Measurements from ENCODE around the gene MAGEB10. TPM values are rescaled to one million over a fixed set of nuclear protein-coding genes. Genes with fewer than 3 reads are reported as not detected.

Gene MAGEB10, protein sequence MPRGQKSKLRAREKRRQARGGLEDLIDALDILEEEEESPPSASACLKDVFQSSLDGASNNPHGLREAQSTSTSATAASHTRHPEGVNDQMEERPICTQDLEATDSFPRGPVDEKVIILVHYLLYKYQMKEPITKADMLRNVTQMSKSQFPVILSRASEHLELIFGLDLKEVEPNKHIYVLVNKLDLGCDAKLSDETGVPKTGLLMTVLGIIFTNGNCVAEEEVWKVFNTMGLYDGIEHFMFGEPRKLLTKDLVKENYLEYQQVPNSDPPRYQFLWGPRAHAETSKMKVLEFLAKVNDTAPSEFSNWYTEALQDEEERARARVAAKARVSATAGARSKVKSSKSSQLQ
- total RNA-seq (2013): not detected
- polyA plus RNA-seq: not detected
- polyA minus RNA-seq: not detected in 2 replicates
- 0 to 0.15 (median 0) reads per million in 11 experiments for total RNA-seq

DNA sequence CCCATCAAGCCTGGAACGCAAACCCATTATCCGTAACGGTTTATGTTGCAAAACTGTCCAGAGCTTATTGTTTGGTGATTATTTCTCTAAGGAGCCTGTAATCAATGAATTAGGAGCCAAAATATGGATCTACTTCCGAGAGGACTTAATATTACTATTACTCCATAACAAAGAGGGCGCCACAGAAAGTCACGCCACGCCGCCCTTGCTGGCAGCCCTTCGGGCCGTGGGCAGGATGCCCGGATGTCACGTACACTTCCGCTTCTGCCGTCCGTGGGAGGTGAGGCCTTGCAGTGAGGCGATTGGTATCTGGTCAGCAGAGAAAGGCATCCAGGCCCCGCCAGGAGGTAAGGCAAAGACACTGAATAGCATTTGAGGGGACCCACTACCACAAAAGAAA, at the start of gene MAGEB10:
Gene MAGEB10, plus strand, starts transcription at position 301 of the 400 bp plus-strand sequence. CDS start 13,317 bp downstream, outside the sequence.
- Histone ChIP-seq H3K4me2 (replicated peaks; ENCODE audit: extremely low read depth, low read length, poor library complexity, severe bottlenecking) (no peak within 1 kb of the TSS), H3K36me3 (replicated peaks in 1 of 2; ENCODE audit: control insufficient read depth in 1 of 2, insufficient read depth in 2 of 2, low read length in 2 of 2) (no peaks in the 10 kb centered on the region), H3K27me3 (ENCODE audit: control insufficient read depth in 2 of 2, insufficient read depth in 2 of 2, low read length in 2 of 2) (no peaks in the 10 kb centered on the region), H2AFZ (ENCODE audit: insufficient read depth, low read depth, low read length, poor library complexity, severe bottlenecking) (no peak within 1 kb of the TSS), H3K9me3 (replicated peaks in 1 of 2; ENCODE audit: control insufficient read depth in 1 of 2, insufficient read depth in 1 of 2, low read length in 2 of 2) (peaks cover 11 to 20% of the 10 kb centered on the region in 2 donors), H3K27ac (ENCODE audit: low read depth in 1 of 2, low read length in 2 of 2) (no peak within 1 kb of the TSS), H3K4me3 (replicated peaks in 1 of 3; ENCODE audit: low read depth in 2 of 3, low read length in 3 of 3) (no peak within 1 kb of the TSS), H3K4me1 (ENCODE audit: control insufficient read depth in 1 of 2, insufficient read depth in 2 of 2, low read length in 2 of 2) (no peaks in the 10 kb centered on the region), H3K79me2 (ENCODE audit: insufficient read depth, low read length) (no peaks in the 10 kb centered on the region), H3K9ac (ENCODE audit: insufficient read depth, low read length, poor library complexity, severe bottlenecking) (no peak within 1 kb of the TSS), H4K20me1 (ENCODE audit: insufficient read depth, low read length) (no peaks in the 10 kb centered on the region)
- Mint-ChIP-seq H3K9me3 (peaks cover 0 to 18% (median 13%) of the 10 kb centered on the region in 7 donors), H3K27me3 (ENCODE audit: low read depth in 3 of 3) (no peaks in the 10 kb centered on the region), H3K4me1 (no peaks in the 10 kb centered on the region), H3K27ac (no peak within 1 kb of the TSS), H3K36me3 (no peaks in the 10 kb centered on the region), H3K4me3 (no peak within 1 kb of the TSS)
- WGBS (ENCODE audit: insufficient coverage): 87% methylated on average over 6 of the region's 17 CpGs
- TF ChIP-seq CTCF (IDR thresholded peaks at IDR 0.05): no peak
- DNase-seq: no peak
- intact Hi-C loops (cut with micrococcal nuclease): no loop called here

- no peaks in the 10 kb centered on the region for H3K4me1 Mint-ChIP-seq
- peaks cover 0 to 2% (median 0%) of the 10 kb centered on the region in 7 donors for H3K9me3 Mint-ChIP-seq
- Histone ChIP-seq H2AFZ (ENCODE audit: insufficient read depth, low read depth, low read length, poor library complexity, severe bottlenecking) (no peak overlapping the region), H3K36me3 (replicated peaks in 1 of 2; ENCODE audit: control insufficient read depth in 1 of 2, insufficient read depth in 2 of 2, low read length in 2 of 2) (no peaks in the 10 kb centered on the region), H3K4me2 (replicated peaks; ENCODE audit: extremely low read depth, low read length, poor library complexity, severe bottlenecking) (no peak overlapping the region), H3K9ac (ENCODE audit: insufficient read depth, low read length, poor library complexity, severe bottlenecking) (no peak overlapping the region), H3K4me1 (ENCODE audit: control insufficient read depth in 1 of 2, insufficient read depth in 2 of 2, low read length in 2 of 2) (no peaks in the 10 kb centered on the region), H3K79me2 (ENCODE audit: insufficient read depth, low read length) (no peaks in the 10 kb centered on the region), H3K9me3 (replicated peaks in 1 of 2; ENCODE audit: control insufficient read depth in 1 of 2, insufficient read depth in 1 of 2, low read length in 2 of 2) (no peaks in the 10 kb centered on the region), H3K27me3 (ENCODE audit: control insufficient read depth in 2 of 2, insufficient read depth in 2 of 2, low read length in 2 of 2) (no peaks in the 10 kb centered on the region), H3K27ac (ENCODE audit: low read depth in 1 of 2, low read length in 2 of 2) (no peak overlapping the region), H3K4me3 (replicated peaks in 1 of 3; ENCODE audit: low read depth in 2 of 3, low read length in 3 of 3) (no peak overlapping the region), H4K20me1 (ENCODE audit: insufficient read depth, low read length) (no peaks in the 10 kb centered on the region)
- H3K4me3 Mint-ChIP-seq: no peak overlapping the region
- WGBS (ENCODE audit: insufficient coverage): no CpG with 5 or more reads among the region's 12 CpGs
- intact Hi-C loops (cut with micrococcal nuclease): no loop called here
- DNase-seq: no peak
- H3K36me3 Mint-ChIP-seq: no peaks in the 10 kb centered on the region
- H3K27ac Mint-ChIP-seq: no peak overlapping the region
- TF ChIP-seq CTCF (IDR thresholded peaks at IDR 0.05): no peak
- no peaks in the 10 kb centered on the region for H3K27me3 Mint-ChIP-seq (ENCODE audit: low read depth in 3 of 3)
Observed at GRCh38 chrX:27765718-27766117, 42.1 kb upstream of the MAGEB10 start.
